ENCODE data around the gene LIPH.

DNA sequence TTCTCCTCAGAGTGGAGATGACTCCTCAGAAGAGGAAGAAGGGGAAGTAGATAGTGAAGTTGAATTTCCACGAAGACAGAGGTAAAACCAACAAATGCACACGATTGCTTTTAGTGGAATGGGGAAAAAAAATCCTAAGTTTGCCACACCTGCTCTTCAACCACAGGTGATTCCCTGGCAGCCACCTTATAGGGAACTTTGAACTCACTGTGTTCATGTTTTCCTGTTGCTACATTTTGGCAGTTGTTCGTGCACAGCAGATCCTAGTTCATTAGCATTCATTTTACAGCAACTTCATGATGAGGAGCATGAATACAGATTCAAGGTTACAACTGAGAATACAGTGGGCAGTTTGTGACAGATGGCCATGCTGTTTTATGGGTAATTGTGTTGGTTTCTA lies 75.1 kb downstream of the LIPH start:
- TF ChIP-seq, protein P1, sequence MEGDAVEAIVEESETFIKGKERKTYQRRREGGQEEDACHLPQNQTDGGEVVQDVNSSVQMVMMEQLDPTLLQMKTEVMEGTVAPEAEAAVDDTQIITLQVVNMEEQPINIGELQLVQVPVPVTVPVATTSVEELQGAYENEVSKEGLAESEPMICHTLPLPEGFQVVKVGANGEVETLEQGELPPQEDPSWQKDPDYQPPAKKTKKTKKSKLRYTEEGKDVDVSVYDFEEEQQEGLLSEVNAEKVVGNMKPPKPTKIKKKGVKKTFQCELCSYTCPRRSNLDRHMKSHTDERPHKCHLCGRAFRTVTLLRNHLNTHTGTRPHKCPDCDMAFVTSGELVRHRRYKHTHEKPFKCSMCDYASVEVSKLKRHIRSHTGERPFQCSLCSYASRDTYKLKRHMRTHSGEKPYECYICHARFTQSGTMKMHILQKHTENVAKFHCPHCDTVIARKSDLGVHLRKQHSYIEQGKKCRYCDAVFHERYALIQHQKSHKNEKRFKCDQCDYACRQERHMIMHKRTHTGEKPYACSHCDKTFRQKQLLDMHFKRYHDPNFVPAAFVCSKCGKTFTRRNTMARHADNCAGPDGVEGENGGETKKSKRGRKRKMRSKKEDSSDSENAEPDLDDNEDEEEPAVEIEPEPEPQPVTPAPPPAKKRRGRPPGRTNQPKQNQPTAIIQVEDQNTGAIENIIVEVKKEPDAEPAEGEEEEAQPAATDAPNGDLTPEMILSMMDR (conservative IDR thresholded peaks at IDR 0.05): no peak
- TF ChIP-seq ZFX (IDR thresholded peaks at IDR 0.05): no peak
